ENCODE results near the gene PKN3.
A peak's percentile ranks its signal among the peaks of the same experiment; 100 is the strongest.
"Not testable (repeated sequence)": the region's sequence is repeated elsewhere in the genome, so short reads cannot be mapped to it uniquely, and the experiment has no call there.

Gene PKN3

DNA sequence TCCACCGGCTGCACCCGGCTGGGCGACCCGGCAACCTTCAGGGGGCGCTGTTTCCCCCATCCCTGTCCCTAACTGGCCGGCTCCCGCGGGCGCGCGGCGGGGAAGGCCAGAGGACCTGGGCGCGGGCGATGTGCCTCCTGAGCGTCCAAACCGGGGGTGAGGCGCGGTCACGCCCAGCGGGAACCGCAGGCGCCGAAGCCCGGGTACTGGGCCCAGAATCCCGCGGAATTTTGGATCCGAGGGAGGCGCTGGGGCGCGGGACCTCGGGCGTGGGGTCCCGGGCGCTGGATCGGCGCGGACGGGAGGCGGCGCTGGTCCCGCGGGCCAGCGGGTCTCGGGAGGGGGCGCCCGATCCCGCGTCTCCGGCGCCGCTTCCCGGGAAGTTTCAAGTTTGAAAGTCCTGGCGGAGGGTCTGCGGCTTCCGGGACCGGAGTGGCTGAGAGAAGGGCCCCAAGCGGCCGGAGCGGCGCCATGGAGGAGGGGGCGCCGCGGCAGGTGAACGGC is at the start of gene PKN3:
Gene PKN3 (plus strand): TSS at position 59 of the 504 bp plus-strand sequence. CDS start 413 bp downstream, at position 472.
- H3K9me3 ChIP-seq (ENCODE audit: control insufficient read depth in 1 of 2, low read length in 2 of 2): no peaks in the 10 kb centered on the region
- H3K27ac ChIP-seq (ENCODE audit: low read length): peak within 1 kb of the TSS; percentile 51
- no peaks in the 10 kb centered on the region for H3K27me3 ChIP-seq (ENCODE audit: low read depth, low read length)
- no peaks in the 10 kb centered on the region for H3K36me3 ChIP-seq (ENCODE audit: control insufficient read depth in 1 of 2, insufficient read depth in 2 of 2, low read length in 2 of 2)
- H3K4me1 ChIP-seq (ENCODE audit: control insufficient read depth in 1 of 2, insufficient read depth in 2 of 2, low read length in 2 of 2): peaks cover 0 to 6% of the 10 kb centered on the region in 2 donors
- H3K4me3 ChIP-seq (ENCODE audit: low read depth in 1 of 2, low read length in 2 of 2): peak within 1 kb of the TSS; percentile 46 to 88

DNA sequence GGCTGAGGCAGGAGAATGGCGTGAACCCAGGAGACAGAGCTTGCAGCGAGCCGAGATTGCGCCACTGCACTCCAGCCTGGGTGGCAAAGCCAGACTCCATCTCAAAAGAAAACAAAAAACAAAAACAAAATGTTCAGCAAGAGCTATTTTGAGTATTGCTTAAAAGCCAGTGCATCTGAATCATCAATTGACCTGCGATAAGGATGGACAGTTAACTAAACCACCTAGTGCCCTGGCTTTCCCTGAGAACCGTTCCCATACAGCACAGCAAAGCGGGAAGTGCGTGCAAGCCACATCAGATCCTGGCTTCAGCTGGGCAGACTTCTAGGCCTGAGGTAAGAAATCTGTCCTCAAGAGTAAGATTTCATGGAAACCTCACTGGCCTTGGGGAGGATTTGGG is 48.4 kb upstream of the PKN3 start:
- peaks cover 0 to 3% of the 10 kb centered on the region in 2 donors for H3K36me3 ChIP-seq (ENCODE audit: control insufficient read depth in 1 of 2, insufficient read depth in 2 of 2, low read length in 2 of 2)
- H3K9me3 ChIP-seq (ENCODE audit: control insufficient read depth in 1 of 2, low read length in 2 of 2): no peaks in the 10 kb centered on the region
- H3K27me3 ChIP-seq (ENCODE audit: low read depth, low read length): no peaks in the 10 kb centered on the region
- H3K4me3 ChIP-seq (ENCODE audit: low read depth in 1 of 2, low read length in 2 of 2): no peak overlapping the region
- H3K27ac ChIP-seq (ENCODE audit: low read length): no peak overlapping the region
- H3K4me1 ChIP-seq (ENCODE audit: control insufficient read depth in 1 of 2, insufficient read depth in 2 of 2, low read length in 2 of 2): peaks cover 0 to 5% of the 10 kb centered on the region in 2 donors

DNA sequence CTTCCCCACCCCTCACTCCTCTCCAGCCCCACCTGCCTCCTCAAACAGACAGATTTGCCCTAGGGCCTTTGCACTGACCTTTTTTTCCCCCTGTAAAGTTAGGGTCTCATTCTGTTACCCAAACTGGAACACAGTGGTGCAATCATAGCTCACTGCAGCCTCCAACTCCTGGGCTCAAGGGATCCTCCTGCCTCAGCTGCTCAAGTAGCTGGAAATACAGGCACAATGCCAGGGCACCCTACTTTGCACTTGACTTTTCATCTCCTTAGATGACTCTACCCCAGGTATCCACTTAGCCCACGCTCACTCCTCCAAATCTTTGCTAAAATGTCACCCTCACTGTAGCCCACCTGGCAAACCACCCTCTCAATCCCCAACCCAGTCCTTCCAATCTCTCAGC is 47.8 kb upstream of the PKN3 start:
- Histone ChIP-seq H3K36me3 (ENCODE audit: control insufficient read depth in 1 of 2, insufficient read depth in 2 of 2, low read length in 2 of 2) (peaks cover 0 to 3% of the 10 kb centered on the region in 2 donors), H3K9me3 (ENCODE audit: control insufficient read depth in 1 of 2, low read length in 2 of 2) (no peaks in the 10 kb centered on the region), H3K27me3 (ENCODE audit: low read depth, low read length) (no peaks in the 10 kb centered on the region), H3K4me1 (ENCODE audit: control insufficient read depth in 1 of 2, insufficient read depth in 2 of 2, low read length in 2 of 2) (peaks cover 0 to 5% of the 10 kb centered on the region in 2 donors), H3K4me3 (ENCODE audit: low read depth in 1 of 2, low read length in 2 of 2) (no peak overlapping the region), H3K27ac (ENCODE audit: low read length) (no peak overlapping the region)

DNA sequence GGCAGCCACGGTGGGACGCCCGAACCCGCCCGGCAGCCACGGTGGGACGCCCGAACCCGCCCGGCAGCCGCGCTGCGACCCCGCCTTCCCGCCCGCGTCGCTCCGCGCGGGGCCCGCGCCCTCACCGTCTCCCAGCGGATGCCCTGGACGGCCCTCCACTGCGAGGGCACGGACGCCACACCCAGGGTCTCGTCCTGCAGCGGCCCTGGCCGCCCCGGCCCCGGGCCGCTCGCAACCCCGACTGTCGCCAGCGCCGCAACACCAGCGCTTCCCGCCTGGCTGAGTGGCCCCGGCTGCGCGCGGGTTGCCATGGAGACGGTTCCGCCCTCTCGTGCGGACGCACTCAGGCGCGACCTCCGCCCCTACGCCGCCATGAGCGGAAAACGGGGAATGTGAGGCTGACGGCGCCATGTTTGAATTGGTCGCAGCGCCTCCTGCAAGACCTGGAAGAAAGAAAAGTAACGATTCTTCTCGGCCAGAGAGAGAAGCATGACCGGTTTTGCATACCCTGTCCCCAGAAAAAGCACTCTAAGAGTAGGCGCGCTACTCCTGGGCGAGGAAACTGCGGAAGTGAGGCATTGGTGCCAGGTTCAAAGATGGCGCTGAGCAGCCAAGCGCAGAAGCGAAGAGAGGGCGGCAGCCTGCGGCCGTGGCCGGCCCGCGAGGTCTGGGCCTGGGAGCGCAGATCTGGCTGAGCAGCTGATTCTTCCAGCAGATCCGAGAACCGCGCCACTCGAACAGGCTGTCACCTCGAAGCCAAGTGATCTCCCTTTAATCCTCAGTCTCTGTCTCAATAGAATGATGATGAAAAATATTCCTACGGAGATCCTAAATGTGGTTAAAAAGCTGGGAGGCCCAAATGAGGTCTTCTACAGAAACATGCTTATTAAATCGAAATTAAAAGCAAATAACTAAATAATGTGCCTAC is 45.6 kb upstream of the PKN3 start, which contains the start of gene DYNC2I2:
Gene DYNC2I2 (minus strand): TSS at position 432 of the 928 bp plus-strand sequence. CDS start 121 bp downstream, at position 311.
- peaks cover 0 to 3% of the 10 kb centered on the region in 2 donors for H3K36me3 ChIP-seq (ENCODE audit: control insufficient read depth in 1 of 2, insufficient read depth in 2 of 2, low read length in 2 of 2)
- H3K4me3 ChIP-seq (ENCODE audit: low read depth in 1 of 2, low read length in 2 of 2): peak within 1 kb of the TSS; percentile 83 to 85
- H3K27me3 ChIP-seq (ENCODE audit: low read depth, low read length): no peaks in the 10 kb centered on the region
- peak within 1 kb of the TSS; percentile 100 for H3K27ac ChIP-seq (ENCODE audit: low read length)
- no peaks in the 10 kb centered on the region for H3K9me3 ChIP-seq (ENCODE audit: control insufficient read depth in 1 of 2, low read length in 2 of 2)
- H3K4me1 ChIP-seq (ENCODE audit: control insufficient read depth in 1 of 2, insufficient read depth in 2 of 2, low read length in 2 of 2): peaks cover 0 to 5% of the 10 kb centered on the region in 2 donors

DNA sequence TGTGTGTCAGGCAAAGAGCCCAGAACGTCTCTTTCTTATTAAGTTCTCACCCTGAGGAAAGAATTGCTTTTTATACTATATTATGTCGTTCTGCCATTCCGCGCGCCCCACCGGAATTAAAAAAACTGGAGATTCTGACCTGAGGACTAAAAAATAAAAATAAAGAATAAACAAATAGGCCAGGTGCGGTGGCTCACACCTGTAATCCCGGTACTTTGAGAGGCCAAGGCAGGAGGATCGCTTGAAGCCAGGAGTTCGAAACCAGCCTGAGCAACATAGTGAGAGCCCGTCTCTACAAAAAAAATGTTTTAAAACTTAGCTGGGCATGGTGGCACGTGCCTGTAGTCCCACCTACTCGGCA is 45.0 kb upstream of the PKN3 start:
- peaks cover 0 to 3% of the 10 kb centered on the region in 2 donors for H3K36me3 ChIP-seq (ENCODE audit: control insufficient read depth in 1 of 2, insufficient read depth in 2 of 2, low read length in 2 of 2)
- no peaks in the 10 kb centered on the region for H3K27me3 ChIP-seq (ENCODE audit: low read depth, low read length)
- peak overlapping the region; percentile 83 to 85 for H3K4me3 ChIP-seq (ENCODE audit: low read depth in 1 of 2, low read length in 2 of 2)
- peak overlapping the region; percentile 100 for H3K27ac ChIP-seq (ENCODE audit: low read length)
- no peaks in the 10 kb centered on the region for H3K9me3 ChIP-seq (ENCODE audit: control insufficient read depth in 1 of 2, low read length in 2 of 2)
- H3K4me1 ChIP-seq (ENCODE audit: control insufficient read depth in 1 of 2, insufficient read depth in 2 of 2, low read length in 2 of 2): peaks cover 0 to 5% of the 10 kb centered on the region in 2 donors

DNA sequence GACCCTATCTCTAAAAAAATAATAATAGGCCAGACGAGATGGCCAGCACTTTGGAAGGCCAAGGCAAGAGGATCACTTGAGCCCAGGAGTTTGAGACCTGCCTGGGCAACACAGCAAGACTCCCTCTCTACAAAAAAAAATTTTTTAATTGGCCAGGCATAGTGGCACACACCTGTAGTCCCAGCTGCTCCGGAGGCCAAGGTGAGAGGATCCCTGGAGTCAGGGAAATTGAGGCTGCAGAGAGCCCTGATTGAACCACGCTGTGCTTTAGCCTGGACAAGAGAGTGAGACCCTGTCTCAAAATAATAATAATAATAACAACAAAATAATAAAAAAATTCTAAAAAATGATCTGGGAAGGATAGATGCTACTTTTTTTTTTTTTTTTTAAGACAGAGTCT is 44.5 kb upstream of the PKN3 start:
- H3K27ac ChIP-seq (ENCODE audit: low read length): no peak overlapping the region
- H3K4me1 ChIP-seq (ENCODE audit: control insufficient read depth in 1 of 2, insufficient read depth in 2 of 2, low read length in 2 of 2): peaks cover 0 to 5% of the 10 kb centered on the region in 2 donors
- peaks cover 0 to 3% of the 10 kb centered on the region in 2 donors for H3K36me3 ChIP-seq (ENCODE audit: control insufficient read depth in 1 of 2, insufficient read depth in 2 of 2, low read length in 2 of 2)
- no peaks in the 10 kb centered on the region for H3K27me3 ChIP-seq (ENCODE audit: low read depth, low read length)
- no peak overlapping the region for H3K4me3 ChIP-seq (ENCODE audit: low read depth in 1 of 2, low read length in 2 of 2)
- no peaks in the 10 kb centered on the region for H3K9me3 ChIP-seq (ENCODE audit: control insufficient read depth in 1 of 2, low read length in 2 of 2)

DNA sequence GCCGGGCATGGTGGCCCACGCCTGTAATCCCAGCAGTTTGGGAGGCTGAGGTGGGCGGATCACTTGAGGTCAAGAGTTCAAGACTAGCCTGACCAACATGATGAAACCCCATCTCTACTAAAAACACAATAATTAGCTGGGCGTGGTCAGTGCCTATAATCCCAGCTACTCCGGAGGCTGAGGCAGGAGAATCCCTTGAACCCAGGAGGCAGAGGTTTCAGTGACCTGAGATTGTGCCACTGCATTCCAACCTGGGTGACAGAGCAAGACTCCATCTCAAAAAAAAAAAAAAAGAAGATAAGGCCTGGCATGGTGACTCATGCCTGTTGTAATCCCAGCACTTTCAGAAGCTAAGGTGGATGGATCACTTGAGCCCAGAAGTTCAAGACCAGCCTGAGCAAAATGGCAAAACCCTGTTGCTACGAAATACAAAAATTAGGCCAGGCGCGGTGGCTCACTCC is 35.8 kb upstream of the PKN3 start:
- not testable (repeated sequence) for H3K4me1 ChIP-seq (ENCODE audit: control insufficient read depth in 1 of 2, insufficient read depth in 2 of 2, low read length in 2 of 2); H3K36me3 ChIP-seq (ENCODE audit: control insufficient read depth in 1 of 2, insufficient read depth in 2 of 2, low read length in 2 of 2); H3K9me3 ChIP-seq (ENCODE audit: control insufficient read depth in 1 of 2, low read length in 2 of 2); H3K4me3 ChIP-seq (ENCODE audit: low read depth in 1 of 2, low read length in 2 of 2); H3K27me3 ChIP-seq (ENCODE audit: low read depth, low read length); H3K27ac ChIP-seq (ENCODE audit: low read length)

DNA sequence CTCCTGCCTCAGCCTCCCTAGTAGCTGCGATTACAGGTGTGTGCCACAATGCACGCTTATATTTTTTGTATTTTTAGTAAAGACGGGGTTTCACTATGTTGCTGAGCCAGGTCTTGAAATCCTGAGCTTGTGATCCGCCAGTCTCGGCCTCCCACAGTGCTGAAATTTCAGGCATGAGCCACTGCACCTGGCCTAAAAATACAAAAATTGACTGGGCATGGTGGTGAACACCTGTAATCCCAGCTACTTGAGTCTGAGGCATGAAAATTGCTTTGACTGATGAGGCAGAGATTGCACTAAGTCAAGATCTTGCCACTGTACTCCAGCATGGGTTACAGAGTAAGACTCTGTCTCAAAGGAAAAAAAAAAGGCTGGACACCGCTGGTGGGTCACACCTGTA is 32.5 kb upstream of the PKN3 start:
- no peaks in the 10 kb centered on the region for H3K27me3 ChIP-seq (ENCODE audit: low read depth, low read length)
- no peaks in the 10 kb centered on the region for H3K36me3 ChIP-seq (ENCODE audit: control insufficient read depth in 1 of 2, insufficient read depth in 2 of 2, low read length in 2 of 2)
- H3K4me1 ChIP-seq (ENCODE audit: control insufficient read depth in 1 of 2, insufficient read depth in 2 of 2, low read length in 2 of 2): no peaks in the 10 kb centered on the region
- H3K4me3 ChIP-seq (ENCODE audit: low read depth in 1 of 2, low read length in 2 of 2): no peak overlapping the region
- no peaks in the 10 kb centered on the region for H3K9me3 ChIP-seq (ENCODE audit: control insufficient read depth in 1 of 2, low read length in 2 of 2)
- H3K27ac ChIP-seq (ENCODE audit: low read length): no peak overlapping the region

DNA sequence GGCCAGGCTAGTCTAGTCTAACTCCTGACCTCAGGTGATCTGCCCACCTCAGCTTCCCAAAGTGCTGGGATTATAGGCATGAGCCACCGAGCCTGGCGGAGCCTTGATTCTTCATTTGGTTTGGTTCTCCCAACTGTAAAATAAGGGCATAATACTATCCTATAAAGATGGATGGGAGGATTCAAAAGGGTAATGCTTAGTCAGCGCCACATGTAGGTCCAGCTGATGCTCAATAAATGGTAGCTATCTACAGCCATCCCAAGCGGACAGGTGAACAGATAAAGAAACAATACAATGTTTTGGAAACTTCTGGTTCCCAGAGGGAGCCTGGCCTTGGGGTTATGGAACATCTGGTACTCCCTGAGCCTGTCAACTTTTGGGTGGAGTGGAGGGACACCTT is 26.9 kb upstream of the PKN3 start:
- Histone ChIP-seq H3K27ac (ENCODE audit: low read length) (no peak overlapping the region), H3K4me1 (ENCODE audit: control insufficient read depth in 1 of 2, insufficient read depth in 2 of 2, low read length in 2 of 2) (no peaks in the 10 kb centered on the region), H3K27me3 (ENCODE audit: low read depth, low read length) (no peaks in the 10 kb centered on the region), H3K36me3 (ENCODE audit: control insufficient read depth in 1 of 2, insufficient read depth in 2 of 2, low read length in 2 of 2) (no peaks in the 10 kb centered on the region), H3K4me3 (ENCODE audit: low read depth in 1 of 2, low read length in 2 of 2) (no peak overlapping the region), H3K9me3 (ENCODE audit: control insufficient read depth in 1 of 2, low read length in 2 of 2) (no peaks in the 10 kb centered on the region)

DNA sequence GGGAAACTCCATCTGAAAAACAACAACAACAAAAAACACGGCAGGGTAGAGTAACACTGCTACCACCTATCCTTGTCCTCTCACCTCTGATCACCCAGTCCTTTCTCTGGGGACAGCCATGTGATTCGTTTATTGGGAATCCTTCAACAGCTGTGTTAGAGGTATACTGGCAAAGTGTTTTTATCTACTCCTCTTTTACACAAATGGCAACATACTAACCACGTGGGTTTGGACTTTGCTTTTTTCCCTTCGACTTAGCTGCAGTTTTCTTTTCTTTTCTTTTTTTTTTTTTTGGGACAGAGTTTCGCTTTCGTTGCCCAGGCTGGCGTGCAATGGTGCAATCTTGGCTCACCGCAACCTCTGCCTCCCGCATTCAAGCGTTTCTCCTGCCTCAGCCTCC is 24.5 kb upstream of the PKN3 start:
- no peaks in the 10 kb centered on the region for H3K4me1 ChIP-seq (ENCODE audit: control insufficient read depth in 1 of 2, insufficient read depth in 2 of 2, low read length in 2 of 2)
- H3K27ac ChIP-seq (ENCODE audit: low read length): no peak overlapping the region
- no peak overlapping the region for H3K4me3 ChIP-seq (ENCODE audit: low read depth in 1 of 2, low read length in 2 of 2)
- H3K36me3 ChIP-seq (ENCODE audit: control insufficient read depth in 1 of 2, insufficient read depth in 2 of 2, low read length in 2 of 2): no peaks in the 10 kb centered on the region
- H3K27me3 ChIP-seq (ENCODE audit: low read depth, low read length): no peaks in the 10 kb centered on the region
- H3K9me3 ChIP-seq (ENCODE audit: control insufficient read depth in 1 of 2, low read length in 2 of 2): no peaks in the 10 kb centered on the region

DNA sequence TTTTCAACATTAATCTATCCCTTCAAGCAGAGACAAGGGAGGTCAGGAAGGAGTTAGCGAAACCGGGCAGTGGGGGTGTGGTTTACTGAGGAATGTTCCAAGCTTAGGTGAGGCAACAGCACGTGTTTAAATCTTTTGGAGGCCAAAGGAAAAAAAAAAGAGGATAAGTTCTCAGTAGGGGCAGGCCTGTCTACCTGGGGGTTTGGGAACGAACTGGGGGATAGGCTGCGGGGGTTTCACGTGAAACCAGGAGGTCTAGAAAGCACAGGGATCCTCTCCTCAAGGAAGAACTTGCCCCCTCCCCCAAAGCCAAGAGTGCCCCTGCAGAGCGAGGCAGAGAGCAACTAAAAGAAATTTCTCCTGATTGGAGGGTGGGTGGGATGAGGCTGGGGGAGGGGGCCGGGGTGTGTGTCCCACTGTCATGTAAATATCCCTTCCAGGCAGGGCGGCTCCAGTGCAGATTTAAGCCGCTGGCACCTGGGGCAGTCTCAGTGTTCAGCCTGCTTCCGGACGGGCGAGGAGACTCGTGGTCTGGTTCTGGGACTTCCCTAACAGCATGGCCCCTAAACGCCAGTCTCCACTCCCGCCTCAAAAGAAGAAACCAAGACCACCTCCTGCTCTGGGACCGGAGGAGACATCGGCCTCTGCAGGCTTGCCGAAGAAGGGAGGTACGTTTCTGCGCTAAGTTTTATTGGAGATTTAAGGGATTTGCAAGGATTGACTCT is 18.8 kb upstream of the PKN3 start:
- no peaks in the 10 kb centered on the region for H3K27me3 ChIP-seq (ENCODE audit: low read depth, low read length)
- no peaks in the 10 kb centered on the region for H3K9me3 ChIP-seq (ENCODE audit: control insufficient read depth in 1 of 2, low read length in 2 of 2)
- H3K36me3 ChIP-seq (ENCODE audit: control insufficient read depth in 1 of 2, insufficient read depth in 2 of 2, low read length in 2 of 2): no peaks in the 10 kb centered on the region
- H3K4me1 ChIP-seq (ENCODE audit: control insufficient read depth in 1 of 2, insufficient read depth in 2 of 2, low read length in 2 of 2): peaks cover 7 to 25% of the 10 kb centered on the region in 2 donors
- peak overlapping the region; percentile 68 to 81 for H3K4me3 ChIP-seq (ENCODE audit: low read depth in 1 of 2, low read length in 2 of 2)
- H3K27ac ChIP-seq (ENCODE audit: low read length): peak overlapping the region; percentile 84

Data from muscle layer of duodenum (tissue), 2 donors.